GM12874 (cell line): Measurements from ENCODE around the gene VTI1A.

ENCODE experiments used
- TF ChIP-seq, protein P1 (sequence below): IDR thresholded peaks from 2 replicates; pipeline ENCODE4 v1.5.1; 2011; ENCODE audit warnings: low read depth, mild to moderate bottlenecking, control low read depth, low read length, moderate library complexity; ENCODE audit not compliant: insufficient read depth

VTI1A gene

GRCh38 chr10:112790921-112791320, 343.9 kb downstream of the VTI1A start:
- TF ChIP-seq, protein P1, sequence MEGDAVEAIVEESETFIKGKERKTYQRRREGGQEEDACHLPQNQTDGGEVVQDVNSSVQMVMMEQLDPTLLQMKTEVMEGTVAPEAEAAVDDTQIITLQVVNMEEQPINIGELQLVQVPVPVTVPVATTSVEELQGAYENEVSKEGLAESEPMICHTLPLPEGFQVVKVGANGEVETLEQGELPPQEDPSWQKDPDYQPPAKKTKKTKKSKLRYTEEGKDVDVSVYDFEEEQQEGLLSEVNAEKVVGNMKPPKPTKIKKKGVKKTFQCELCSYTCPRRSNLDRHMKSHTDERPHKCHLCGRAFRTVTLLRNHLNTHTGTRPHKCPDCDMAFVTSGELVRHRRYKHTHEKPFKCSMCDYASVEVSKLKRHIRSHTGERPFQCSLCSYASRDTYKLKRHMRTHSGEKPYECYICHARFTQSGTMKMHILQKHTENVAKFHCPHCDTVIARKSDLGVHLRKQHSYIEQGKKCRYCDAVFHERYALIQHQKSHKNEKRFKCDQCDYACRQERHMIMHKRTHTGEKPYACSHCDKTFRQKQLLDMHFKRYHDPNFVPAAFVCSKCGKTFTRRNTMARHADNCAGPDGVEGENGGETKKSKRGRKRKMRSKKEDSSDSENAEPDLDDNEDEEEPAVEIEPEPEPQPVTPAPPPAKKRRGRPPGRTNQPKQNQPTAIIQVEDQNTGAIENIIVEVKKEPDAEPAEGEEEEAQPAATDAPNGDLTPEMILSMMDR = no peak

DNA sequence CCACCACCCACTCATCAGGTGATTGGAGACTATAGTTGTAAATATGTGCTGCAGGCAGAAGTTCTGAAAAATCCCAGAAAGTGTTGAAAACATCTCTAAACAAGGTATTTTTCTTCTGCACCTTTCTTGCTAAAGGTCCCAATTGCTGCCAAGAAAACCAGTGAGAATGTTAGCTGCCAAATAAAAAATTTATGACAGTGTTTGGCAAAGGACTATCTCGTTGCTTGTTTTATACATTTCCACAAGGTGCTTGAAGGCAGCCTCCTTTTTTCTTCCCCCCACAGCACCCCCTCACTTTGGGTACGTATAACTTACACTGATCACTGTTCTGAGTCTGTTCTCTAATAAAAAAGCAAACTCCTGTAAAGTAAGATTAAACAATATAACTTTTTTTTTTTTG, 344.4 kb downstream of the VTI1A start:
- TF ChIP-seq, protein P1 = no peak

GRCh38 chr10:112792487-112793201, 345.6 kb downstream of the VTI1A start:
- TF ChIP-seq, protein P1 = no peak

- TF ChIP-seq, protein P1 = no peak
Observed at GRCh38 chr10:112793202-112793921, 346.3 kb downstream of the VTI1A start.

DNA sequence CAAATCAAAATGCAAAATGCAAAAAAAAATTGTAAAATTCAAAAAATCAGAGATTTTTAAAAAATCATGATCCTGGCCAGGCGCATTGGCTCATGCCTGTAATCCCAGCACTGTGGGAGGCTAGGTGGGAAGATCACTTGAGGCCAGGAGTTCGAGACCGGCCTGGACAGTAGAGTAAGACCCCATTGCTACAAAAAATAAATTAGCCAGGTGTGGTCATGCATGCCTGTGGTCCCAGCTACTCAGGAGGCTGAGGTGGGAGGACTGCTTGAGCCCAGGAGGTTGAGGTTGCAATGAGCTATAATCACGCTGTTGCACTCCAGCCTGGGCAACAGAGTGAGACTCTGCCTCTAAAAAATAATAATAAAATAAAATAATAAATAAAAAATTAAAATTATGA, 347.2 kb downstream of the VTI1A start:
- TF ChIP-seq, protein P1 = no peak

DNA sequence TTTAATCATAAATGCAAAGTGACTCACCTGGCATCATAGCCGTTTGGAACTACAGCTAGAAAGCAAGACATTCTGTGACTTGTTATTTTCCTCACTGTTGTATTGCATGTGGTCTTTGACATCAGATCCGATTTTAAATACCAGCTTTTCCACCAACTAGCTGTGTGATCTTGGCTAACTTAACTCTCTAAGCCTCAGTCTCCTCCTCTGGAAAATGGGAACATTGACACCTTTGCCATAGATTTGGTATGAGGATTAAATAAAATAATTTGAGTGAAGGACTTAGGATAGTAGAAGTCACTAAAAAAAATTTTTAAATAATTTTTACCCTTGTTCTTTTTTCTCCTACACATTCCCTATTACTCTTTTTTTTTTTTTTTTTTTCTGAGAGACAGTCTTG, 348.1 kb downstream of the VTI1A start:
- TF ChIP-seq, protein P1 = no peak

DNA sequence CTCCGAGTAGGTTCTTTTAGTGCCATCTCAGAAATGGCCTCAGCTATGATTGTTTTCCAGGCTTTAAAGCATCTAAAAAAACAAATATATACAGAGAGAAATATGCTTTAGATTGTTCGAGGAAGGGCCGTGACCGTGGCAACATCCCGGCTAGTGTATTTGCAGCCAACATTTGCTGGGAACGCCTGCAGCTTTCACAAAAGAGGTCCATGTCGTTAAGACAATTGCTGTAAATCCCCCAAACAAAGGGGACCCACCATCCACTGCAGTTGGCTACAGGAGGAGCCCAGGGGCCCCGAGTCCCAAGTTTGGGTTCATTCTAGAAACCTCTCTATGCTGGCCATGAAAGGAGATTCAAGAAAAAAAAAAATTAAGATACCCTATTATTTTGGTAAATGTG, 350.2 kb downstream of the VTI1A start:
- TF ChIP-seq, protein P1 = no peak
